Neuron (in vitro differentiated cells): Measurements from ENCODE around the gene INPP4A.

Experiments
- H2AFZ ChIP-seq: one replicate; pipeline ENCODE4 v1.6.1; 2013; ENCODE audit warnings: low read depth, mild to moderate bottlenecking, inconsistent platforms, low read length, moderate library complexity
- H3K27me3 ChIP-seq: one replicate; pipeline ENCODE4 v1.6.1; 2013; ENCODE audit warnings: low read length; ENCODE audit not compliant: insufficient read depth
- H3K36me3 ChIP-seq: one replicate; pipeline ENCODE4 v1.6.1; 2013; ENCODE audit warnings: low read length; ENCODE audit not compliant: insufficient read depth
- H3K4me1 ChIP-seq: one replicate; pipeline ENCODE4 v1.6.1; 2013; ENCODE audit warnings: low read length; ENCODE audit not compliant: insufficient read depth
- H3K4me3 ChIP-seq: 2 replicates; pipeline ENCODE4 v1.5.1; 2013; ENCODE audit warnings: mild to moderate bottlenecking, low read length, moderate library complexity
- H3K9me3 ChIP-seq: one replicate; pipeline ENCODE4 v1.6.1; 2013; ENCODE audit warnings: low read length

Gene INPP4A

GRCh38 chr2:98514879-98515249, 70.2 kb downstream of the INPP4A start:
- no peaks in the 10 kb centered on the region for H3K9me3 ChIP-seq
- peaks cover under 1% of the 10 kb centered on the region for H3K36me3 ChIP-seq
- H3K27me3 ChIP-seq: no peaks in the 10 kb centered on the region
- no peak overlapping the region for H3K4me3 ChIP-seq
- peaks cover 4% of the 10 kb centered on the region for H3K4me1 ChIP-seq
- H2AFZ ChIP-seq: no peak overlapping the region

GRCh38 chr2:98515250-98515991, 70.8 kb downstream of the INPP4A start:
- H3K4me3 ChIP-seq: no peak overlapping the region
- H3K27me3 ChIP-seq: no peaks in the 10 kb centered on the region
- peaks cover 4% of the 10 kb centered on the region for H3K4me1 ChIP-seq
- no peak overlapping the region for H2AFZ ChIP-seq
- H3K9me3 ChIP-seq: no peaks in the 10 kb centered on the region
- H3K36me3 ChIP-seq: peaks cover 5% of the 10 kb centered on the region

DNA sequence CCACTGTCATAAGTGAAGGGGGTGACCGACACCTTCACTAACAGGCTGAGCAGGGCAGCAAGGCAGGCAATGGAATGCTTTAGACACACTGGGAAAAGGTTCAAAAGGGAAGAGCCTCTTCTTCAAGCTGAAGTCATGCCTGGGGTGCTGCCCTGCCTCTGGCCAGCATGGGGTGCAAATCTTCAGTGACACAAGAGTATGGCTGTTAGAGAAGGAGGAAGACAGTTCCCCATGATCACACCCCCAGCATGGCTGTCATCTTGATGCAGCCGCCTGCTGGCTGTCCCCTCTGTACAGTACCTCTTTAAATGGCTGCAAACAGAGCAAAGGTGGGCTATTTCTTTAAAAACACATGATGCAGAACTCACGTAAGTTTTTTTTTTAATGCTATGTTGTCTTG, 71.9 kb downstream of the INPP4A start:
- no peak overlapping the region for H2AFZ ChIP-seq
- H3K4me1 ChIP-seq: peaks cover 4% of the 10 kb centered on the region
- no peaks in the 10 kb centered on the region for H3K27me3 ChIP-seq
- peaks cover 11% of the 10 kb centered on the region for H3K36me3 ChIP-seq
- H3K4me3 ChIP-seq: no peak overlapping the region
- H3K9me3 ChIP-seq: peaks cover 4% of the 10 kb centered on the region

DNA sequence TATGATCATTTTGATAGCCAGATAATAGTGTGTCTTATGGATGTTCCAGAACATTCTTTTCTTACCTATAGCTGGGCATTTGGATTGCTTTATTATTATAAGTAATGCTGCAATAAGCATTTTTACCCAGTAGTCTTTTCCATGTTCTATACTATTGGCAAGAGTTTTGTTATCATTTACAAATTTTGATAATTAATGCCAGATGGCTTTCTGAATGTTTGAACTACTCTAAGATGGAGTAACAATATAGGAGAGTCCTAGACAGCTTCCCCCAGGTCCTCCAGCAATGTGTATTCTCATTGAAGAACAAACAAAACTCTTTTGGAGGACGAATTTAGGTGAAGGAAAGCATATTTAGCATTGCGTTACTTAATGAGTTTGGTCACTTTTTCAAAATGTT, 73.0 kb downstream of the INPP4A start:
- peaks cover 4% of the 10 kb centered on the region for H3K4me1 ChIP-seq
- H3K4me3 ChIP-seq: no peak overlapping the region
- H2AFZ ChIP-seq: no peak overlapping the region

GRCh38 chr2:98518101-98518500, 73.4 kb downstream of the INPP4A start:
- H2AFZ ChIP-seq: no peak overlapping the region
- peaks cover 7% of the 10 kb centered on the region for H3K9me3 ChIP-seq
- peaks cover 11% of the 10 kb centered on the region for H3K36me3 ChIP-seq
- H3K4me1 ChIP-seq: peaks cover 4% of the 10 kb centered on the region
- no peak overlapping the region for H3K4me3 ChIP-seq
- no peaks in the 10 kb centered on the region for H3K27me3 ChIP-seq

More for the DNA sequence above, 73.0 kb downstream of the INPP4A start:
- H3K27me3 ChIP-seq: no peaks in the 10 kb centered on the region
- peaks cover 4% of the 10 kb centered on the region for H3K9me3 ChIP-seq
- peaks cover 11% of the 10 kb centered on the region for H3K36me3 ChIP-seq

DNA sequence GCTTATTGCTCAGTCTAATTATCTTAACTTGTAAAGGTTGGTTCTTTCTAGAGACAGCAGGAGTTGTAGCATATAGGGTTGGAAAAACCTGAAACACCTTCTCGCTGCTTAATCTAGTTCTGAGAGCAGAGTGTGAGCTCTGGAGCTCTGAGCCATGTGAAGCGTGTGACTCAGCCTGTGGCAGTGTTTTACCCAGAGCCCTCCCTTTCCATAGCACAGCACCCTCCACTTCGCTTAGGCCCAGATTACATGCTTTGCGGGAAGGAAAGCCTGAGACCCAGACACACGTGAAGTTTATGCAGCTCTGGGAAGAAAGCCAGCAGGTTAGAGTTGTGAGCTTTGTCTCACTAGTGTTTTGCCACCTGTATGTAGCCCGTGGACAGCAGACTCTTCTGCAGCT, 74.5 kb downstream of the INPP4A start:
- peaks cover 7% of the 10 kb centered on the region for H3K9me3 ChIP-seq
- no peak overlapping the region for H3K4me3 ChIP-seq
- no peak overlapping the region for H2AFZ ChIP-seq
- H3K27me3 ChIP-seq: no peaks in the 10 kb centered on the region
- H3K4me1 ChIP-seq: peaks cover 4% of the 10 kb centered on the region
- H3K36me3 ChIP-seq: peaks cover 11% of the 10 kb centered on the region

GRCh38 chr2:98519851-98520250, 75.2 kb downstream of the INPP4A start:
- no peak overlapping the region for H2AFZ ChIP-seq
- H3K4me1 ChIP-seq: peaks cover 3% of the 10 kb centered on the region
- no peak overlapping the region for H3K4me3 ChIP-seq
- H3K9me3 ChIP-seq: peaks cover 9% of the 10 kb centered on the region
- H3K36me3 ChIP-seq: peaks cover 11% of the 10 kb centered on the region
- no peaks in the 10 kb centered on the region for H3K27me3 ChIP-seq

- Histone ChIP-seq H3K27me3 (no peaks in the 10 kb centered on the region), H3K4me1 (no peaks in the 10 kb centered on the region), H2AFZ (no peak overlapping the region), H3K4me3 (no peak overlapping the region), H3K9me3 (peaks cover 9% of the 10 kb centered on the region), H3K36me3 (peaks cover 11% of the 10 kb centered on the region)
Observed at GRCh38 chr2:98520806-98521205, 76.1 kb downstream of the INPP4A start.

- Histone ChIP-seq H3K4me1 (no peaks in the 10 kb centered on the region), H3K9me3 (peaks cover 9% of the 10 kb centered on the region), H3K36me3 (peaks cover 11% of the 10 kb centered on the region), H2AFZ (no peak overlapping the region), H3K4me3 (no peak overlapping the region), H3K27me3 (no peaks in the 10 kb centered on the region)
Observed at GRCh38 chr2:98521266-98521665, 76.6 kb downstream of the INPP4A start.

DNA sequence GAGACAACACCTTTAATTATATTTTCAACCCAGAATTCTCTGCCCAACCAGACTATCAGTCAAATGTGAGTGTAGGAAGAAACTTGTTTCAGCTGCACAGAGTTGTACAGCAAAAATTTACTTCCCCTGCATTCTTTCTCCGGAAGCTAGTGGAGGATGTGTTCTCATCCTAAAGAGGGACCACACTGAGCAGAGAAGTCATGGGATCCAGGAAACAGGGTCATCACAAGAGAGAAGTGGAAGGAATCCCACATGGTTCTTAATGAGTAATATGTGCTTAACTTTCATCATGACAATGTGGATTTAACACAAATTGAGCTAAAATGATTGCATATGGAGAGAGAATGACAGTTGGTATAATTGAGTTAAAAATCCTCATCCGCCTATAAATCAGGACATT, 78.2 kb downstream of the INPP4A start:
- Histone ChIP-seq H3K27me3 (no peaks in the 10 kb centered on the region), H3K4me1 (no peaks in the 10 kb centered on the region), H3K36me3 (peaks cover 11% of the 10 kb centered on the region), H2AFZ (no peak overlapping the region), H3K4me3 (no peak overlapping the region), H3K9me3 (peaks cover 12% of the 10 kb centered on the region)

DNA sequence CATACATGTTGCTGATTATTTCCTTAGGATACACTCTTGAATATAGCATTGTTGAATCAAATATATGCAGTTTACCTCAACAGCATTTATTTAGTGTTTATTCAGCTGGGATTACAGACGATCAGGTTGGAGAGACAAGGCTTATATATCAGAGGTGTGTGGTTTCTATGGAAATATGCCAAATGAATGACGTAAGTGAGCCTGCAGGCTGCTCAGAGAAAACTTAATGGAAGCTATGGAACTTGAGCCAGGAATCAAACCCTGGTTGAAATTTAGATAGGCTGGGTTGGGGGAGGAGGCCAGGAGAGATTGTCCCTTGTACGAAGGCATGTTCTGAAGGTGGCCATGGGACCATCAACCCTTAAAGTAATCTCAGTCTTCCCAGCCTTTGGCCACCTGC, 79.5 kb downstream of the INPP4A start:
- Histone ChIP-seq H3K9me3 (peaks cover 12% of the 10 kb centered on the region), H3K4me3 (no peak overlapping the region), H3K27me3 (no peaks in the 10 kb centered on the region), H3K36me3 (peaks cover 11% of the 10 kb centered on the region), H3K4me1 (no peaks in the 10 kb centered on the region), H2AFZ (no peak overlapping the region)

DNA sequence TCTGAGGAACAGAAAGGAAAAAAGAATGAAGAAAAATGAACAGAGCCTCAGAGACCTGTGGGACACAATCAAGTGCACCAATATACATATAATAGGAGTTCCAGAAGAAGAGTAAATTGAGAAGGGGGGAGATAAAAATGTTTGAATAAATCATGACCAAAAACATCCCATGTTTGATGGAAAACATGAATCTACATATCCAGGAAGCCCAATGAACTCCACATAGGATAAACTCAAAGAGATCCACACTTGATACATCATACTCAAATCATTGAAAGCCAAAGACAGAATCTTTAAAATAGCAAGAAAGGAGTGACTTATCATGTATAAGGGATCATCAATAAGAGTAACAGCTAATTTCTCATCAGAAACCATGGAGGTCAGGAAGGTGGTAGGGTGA, 83.7 kb downstream of the INPP4A start:
- Histone ChIP-seq H3K27me3 (no peaks in the 10 kb centered on the region), H2AFZ (no peak overlapping the region), H3K9me3 (peaks cover 5% of the 10 kb centered on the region), H3K4me3 (no peak overlapping the region), H3K4me1 (no peaks in the 10 kb centered on the region), H3K36me3 (no peaks in the 10 kb centered on the region)

- Histone ChIP-seq H2AFZ (no peak overlapping the region), H3K4me3 (no peak overlapping the region), H3K9me3 (peaks cover 3% of the 10 kb centered on the region), H3K4me1 (no peaks in the 10 kb centered on the region), H3K27me3 (no peaks in the 10 kb centered on the region), H3K36me3 (no peaks in the 10 kb centered on the region)
Observed at GRCh38 chr2:98530114-98530513, 85.5 kb downstream of the INPP4A start.

- H3K27me3 ChIP-seq: no peaks in the 10 kb centered on the region
- peaks cover 18% of the 10 kb centered on the region for H3K4me1 ChIP-seq
- H2AFZ ChIP-seq: no peak overlapping the region
- H3K9me3 ChIP-seq: no peaks in the 10 kb centered on the region
- peaks cover 6% of the 10 kb centered on the region for H3K36me3 ChIP-seq
- no peak overlapping the region for H3K4me3 ChIP-seq
Observed at GRCh38 chr2:98532756-98533155, 88.1 kb downstream of the INPP4A start.
